ENCODE data around the gene C19orf47.

DNA sequence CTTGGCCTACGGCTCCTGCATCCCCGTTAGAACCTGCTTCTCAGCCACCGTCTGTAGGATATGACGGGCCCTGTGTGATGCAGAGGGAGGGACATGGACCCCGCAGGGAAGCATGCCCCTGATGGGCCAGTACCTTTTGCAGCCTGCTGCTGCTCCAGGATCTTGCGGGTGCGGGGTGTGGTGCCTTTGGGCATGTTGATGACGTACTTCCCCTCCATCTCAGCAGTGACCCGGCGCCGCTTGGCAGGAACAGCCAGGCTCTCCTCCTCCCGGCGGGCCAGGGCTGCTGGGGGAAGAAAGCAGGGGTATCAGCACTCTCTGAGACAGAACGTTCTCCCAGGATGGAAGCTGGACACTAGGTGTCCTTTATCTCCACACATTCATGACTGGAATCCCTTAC, 22.0 kb downstream of the C19orf47 start:
- TF ChIP-seq EZH2 (IDR thresholded peaks at IDR 0.05; ENCODE audit: insufficient read depth, poor library complexity, severe bottlenecking) = no peak
- TF ChIP-seq EZH2phosphoT487 (IDR thresholded peaks at IDR 0.05; ENCODE audit: insufficient read depth, low read depth) = no peak
